ENCODE data around the gene UBE3C.

Gene UBE3C

GRCh38 chr7:157116762-157117161, 22.0 kb upstream of the UBE3C start:
- Histone ChIP-seq H3K4ac (ENCODE audit: low read length) (no peak overlapping the region), H3K27ac (replicated peaks; ENCODE audit: low read length) (no peak overlapping the region), H2AK5ac (ENCODE audit: low read depth, low read length) (no peak overlapping the region), H3K14ac (ENCODE audit: low read length) (no peak overlapping the region), H4K91ac (ENCODE audit: low read depth, low read length, poor library complexity) (no peak overlapping the region), H2BK12ac (ENCODE audit: low read length) (no peak overlapping the region), H2BK5ac (ENCODE audit: low read length) (no peak overlapping the region), H3K36me3 (replicated peaks in 1 of 2; ENCODE audit: control insufficient read depth in 2 of 2, insufficient read depth in 2 of 2, low read length in 2 of 2) (no peaks in the 10 kb centered on the region), H3K18ac (ENCODE audit: low read length) (no peak overlapping the region), H3K23ac (ENCODE audit: low read depth, low read length, poor library complexity) (no peak overlapping the region), H3K4me3 (ENCODE audit: low read length in 2 of 2) (no peak overlapping the region), H3K27me3 (ENCODE audit: control insufficient read depth in 3 of 3, insufficient read depth in 3 of 3, low read depth in 1 of 3, low read length in 3 of 3) (peaks cover 0 to 10% (median 0%) of the 10 kb centered on the region in 3 experiments), H3K4me1 (ENCODE audit: control insufficient read depth in 2 of 2, insufficient read depth in 1 of 2, low read depth in 1 of 2, low read length in 2 of 2) (no peaks in the 10 kb centered on the region), H3K9ac (ENCODE audit: low read depth, low read length, poor library complexity) (no peak overlapping the region), H4K8ac (ENCODE audit: low read depth, low read length) (no peak overlapping the region), H2BK15ac (ENCODE audit: low read length) (no peak overlapping the region), H2BK120ac (ENCODE audit: low read depth, low read length) (no peak overlapping the region), H2AFZ (ENCODE audit: low read length) (no peak overlapping the region), H3K4me2 (ENCODE audit: insufficient read depth, low read length, poor library complexity, severe bottlenecking) (no peak overlapping the region), H3K79me1 (ENCODE audit: low read depth, low read length) (no peaks in the 10 kb centered on the region), H3K9me3 (replicated peaks in 1 of 2; ENCODE audit: control insufficient read depth in 2 of 2, insufficient read depth in 1 of 2, low read depth in 1 of 2, low read length in 2 of 2) (peaks cover 6% of the 10 kb centered on the region in 2 donors)
- DNase-seq (ENCODE audit: low spot score): no peak
- no CpG with 5 or more reads among the region's 5 CpGs for WGBS, 2 donors (ENCODE audit: extremely low coverage in 2 of 2, insufficient read length in 2 of 2, insufficient replicate concordance in 1 of 2)

- Histone ChIP-seq H4K91ac (ENCODE audit: low read depth, low read length, poor library complexity) (no peak overlapping the region), H2BK120ac (ENCODE audit: low read depth, low read length) (no peak overlapping the region), H3K4ac (ENCODE audit: low read length) (no peak overlapping the region), H3K9me3 (replicated peaks in 1 of 2; ENCODE audit: control insufficient read depth in 2 of 2, insufficient read depth in 1 of 2, low read depth in 1 of 2, low read length in 2 of 2) (peaks cover 4 to 5% of the 10 kb centered on the region in 2 donors), H3K27ac (replicated peaks; ENCODE audit: low read length) (no peak overlapping the region), H3K4me2 (ENCODE audit: insufficient read depth, low read length, poor library complexity, severe bottlenecking) (no peak overlapping the region), H3K23ac (ENCODE audit: low read depth, low read length, poor library complexity) (no peak overlapping the region), H3K27me3 (ENCODE audit: control insufficient read depth in 3 of 3, insufficient read depth in 3 of 3, low read depth in 1 of 3, low read length in 3 of 3) (peaks cover 0 to 10% (median 0%) of the 10 kb centered on the region in 3 experiments), H2BK5ac (ENCODE audit: low read length) (no peak overlapping the region), H3K4me3 (ENCODE audit: low read length in 2 of 2) (no peak overlapping the region), H2BK15ac (ENCODE audit: low read length) (no peak overlapping the region), H2AFZ (ENCODE audit: low read length) (no peak overlapping the region), H3K14ac (ENCODE audit: low read length) (no peak overlapping the region), H3K9ac (ENCODE audit: low read depth, low read length, poor library complexity) (no peak overlapping the region), H3K18ac (ENCODE audit: low read length) (no peak overlapping the region), H3K36me3 (replicated peaks in 1 of 2; ENCODE audit: control insufficient read depth in 2 of 2, insufficient read depth in 2 of 2, low read length in 2 of 2) (no peaks in the 10 kb centered on the region), H3K79me1 (ENCODE audit: low read depth, low read length) (no peaks in the 10 kb centered on the region), H3K4me1 (ENCODE audit: control insufficient read depth in 2 of 2, insufficient read depth in 1 of 2, low read depth in 1 of 2, low read length in 2 of 2) (peaks cover 4% of the 10 kb centered on the region in 2 donors), H4K8ac (ENCODE audit: low read depth, low read length) (no peak overlapping the region), H2BK12ac (ENCODE audit: low read length) (no peak overlapping the region), H2AK5ac (ENCODE audit: low read depth, low read length) (no peak overlapping the region)
- WGBS, 2 donors (ENCODE audit: extremely low coverage in 2 of 2, insufficient read length in 2 of 2, insufficient replicate concordance in 1 of 2): no CpG with 5 or more reads among the region's 2 CpGs
- DNase-seq (ENCODE audit: low spot score): no peak
Observed at GRCh38 chr7:157117796-157118195, 20.9 kb upstream of the UBE3C start.

GRCh38 chr7:157120181-157120580, 18.5 kb upstream of the UBE3C start:
- peak overlapping the region; percentile 58 for H2BK5ac ChIP-seq (ENCODE audit: low read length)
- no peak overlapping the region for H2BK12ac ChIP-seq (ENCODE audit: low read length)
- H4K91ac ChIP-seq (ENCODE audit: low read depth, low read length, poor library complexity): no peak overlapping the region
- H3K4me1 ChIP-seq (ENCODE audit: control insufficient read depth in 2 of 2, insufficient read depth in 1 of 2, low read depth in 1 of 2, low read length in 2 of 2): peaks cover 6 to 7% of the 10 kb centered on the region in 2 donors
- H3K4ac ChIP-seq (ENCODE audit: low read length): no peak overlapping the region
- no peak overlapping the region for H3K9ac ChIP-seq (ENCODE audit: low read depth, low read length, poor library complexity)
- H3K18ac ChIP-seq (ENCODE audit: low read length): peak overlapping the region; percentile 44
- H2BK15ac ChIP-seq (ENCODE audit: low read length): no peak overlapping the region
- H3K27ac ChIP-seq (replicated peaks; ENCODE audit: low read length): no peak overlapping the region
- H3K23ac ChIP-seq (ENCODE audit: low read depth, low read length, poor library complexity): peak overlapping the region; percentile 52
- H2AFZ ChIP-seq (ENCODE audit: low read length): no peak overlapping the region
- no peak overlapping the region for H4K8ac ChIP-seq (ENCODE audit: low read depth, low read length)
- H3K36me3 ChIP-seq (replicated peaks in 1 of 2; ENCODE audit: control insufficient read depth in 2 of 2, insufficient read depth in 2 of 2, low read length in 2 of 2): no peaks in the 10 kb centered on the region
- H3K4me2 ChIP-seq (ENCODE audit: insufficient read depth, low read length, poor library complexity, severe bottlenecking): no peak overlapping the region
- no peaks in the 10 kb centered on the region for H3K79me1 ChIP-seq (ENCODE audit: low read depth, low read length)
- no peak for DNase-seq (ENCODE audit: low spot score)
- no peak overlapping the region for H2BK120ac ChIP-seq (ENCODE audit: low read depth, low read length)
- H3K14ac ChIP-seq (ENCODE audit: low read length): no peak overlapping the region
- peak overlapping the region; percentile 83 for H2AK5ac ChIP-seq (ENCODE audit: low read depth, low read length)
- no peak overlapping the region for H3K4me3 ChIP-seq (ENCODE audit: low read length in 2 of 2)
- peaks cover 4 to 5% of the 10 kb centered on the region in 2 donors for H3K9me3 ChIP-seq (replicated peaks in 1 of 2; ENCODE audit: control insufficient read depth in 2 of 2, insufficient read depth in 1 of 2, low read depth in 1 of 2, low read length in 2 of 2)
- no CpG with 5 or more reads among the region's 14 CpGs for WGBS, 2 donors (ENCODE audit: extremely low coverage in 2 of 2, insufficient read length in 2 of 2, insufficient replicate concordance in 1 of 2)
- H3K27me3 ChIP-seq (ENCODE audit: control insufficient read depth in 3 of 3, insufficient read depth in 3 of 3, low read depth in 1 of 3, low read length in 3 of 3): peaks cover 0 to 10% (median 0%) of the 10 kb centered on the region in 3 experiments

- Histone ChIP-seq H3K4ac (ENCODE audit: low read length) (no peak overlapping the region), H2BK5ac (ENCODE audit: low read length) (no peak overlapping the region), H3K79me1 (ENCODE audit: low read depth, low read length) (peaks cover 2% of the 10 kb centered on the region), H4K8ac (ENCODE audit: low read depth, low read length) (peak overlapping the region; percentile 26), H3K36me3 (replicated peaks in 1 of 2; ENCODE audit: control insufficient read depth in 2 of 2, insufficient read depth in 2 of 2, low read length in 2 of 2) (no peaks in the 10 kb centered on the region), H3K4me3 (ENCODE audit: low read length in 2 of 2) (no peak overlapping the region), H3K4me2 (ENCODE audit: insufficient read depth, low read length, poor library complexity, severe bottlenecking) (no peak overlapping the region), H3K9ac (ENCODE audit: low read depth, low read length, poor library complexity) (no peak overlapping the region), H4K91ac (ENCODE audit: low read depth, low read length, poor library complexity) (no peak overlapping the region), H3K27ac (replicated peaks; ENCODE audit: low read length) (no peak overlapping the region), H3K18ac (ENCODE audit: low read length) (peak overlapping the region; percentile 19), H3K14ac (ENCODE audit: low read length) (peak overlapping the region; percentile 47), H3K27me3 (ENCODE audit: control insufficient read depth in 3 of 3, insufficient read depth in 3 of 3, low read depth in 1 of 3, low read length in 3 of 3) (peaks cover 0 to 10% (median 0%) of the 10 kb centered on the region in 3 experiments), H2AK5ac (ENCODE audit: low read depth, low read length) (no peak overlapping the region), H2AFZ (ENCODE audit: low read length) (no peak overlapping the region), H3K9me3 (replicated peaks in 1 of 2; ENCODE audit: control insufficient read depth in 2 of 2, insufficient read depth in 1 of 2, low read depth in 1 of 2, low read length in 2 of 2) (peaks cover 4 to 5% of the 10 kb centered on the region in 2 donors), H2BK120ac (ENCODE audit: low read depth, low read length) (no peak overlapping the region), H2BK15ac (ENCODE audit: low read length) (no peak overlapping the region), H2BK12ac (ENCODE audit: low read length) (no peak overlapping the region), H3K4me1 (ENCODE audit: control insufficient read depth in 2 of 2, insufficient read depth in 1 of 2, low read depth in 1 of 2, low read length in 2 of 2) (peaks cover 7 to 8% of the 10 kb centered on the region in 2 donors), H3K23ac (ENCODE audit: low read depth, low read length, poor library complexity) (no peak overlapping the region)
- WGBS, 2 donors (ENCODE audit: extremely low coverage in 2 of 2, insufficient read length in 2 of 2, insufficient replicate concordance in 1 of 2): no CpG with 5 or more reads among the region's 18 CpGs
- DNase-seq (ENCODE audit: low spot score): no peak
Observed at GRCh38 chr7:157121184-157121715, 17.5 kb upstream of the UBE3C start.
